CD4-positive, alpha-beta T cell (primary cell): ENCODE data around the gene LRP8. TPM values are rescaled to one million over a fixed set of nuclear protein-coding genes. Genes with fewer than 3 reads are reported as not detected.
A peak's percentile ranks its signal among the peaks of the same experiment; 100 is the strongest.

Experiments
- ATAC-seq: fragments of 200-7000 bp; cut with Tn5 transposase; one replicate; pipeline ENCODE4 v1.10.0; 2022; ENCODE audit warnings: mild to moderate bottlenecking; ENCODE audit not compliant: poor library complexity
- CTCF ChIA-PET: fragments of 350-600 bp; sonication (Branson Sonifier 250); formaldehyde crosslinking; loops from one replicate; lab custom pipeline; 2021; ENCODE audit warnings: antibody characterized with exemption, inconsistent platforms; lab: Charles Lee
- POLR2A ChIA-PET: fragments of 350-600 bp; sonication (Branson Sonifier 250); formaldehyde crosslinking; loops from one replicate; lab custom pipeline; 2021; ENCODE audit warnings: antibody characterized with exemption, inconsistent platforms; lab: Charles Lee
- DNase-seq, 14 experiments: peaks; one replicate each; pipeline ENCODE4 v3.0.0-alpha.2; 2013 to 2020; ENCODE audit warnings: mixed read lengths in 2 of 14
- H3K27ac ChIP-seq, 2 donors: one replicate each; pipeline versions ENCODE4 v1.5.1 to v1.7.0; 2013; ENCODE audit warnings: low read length in 2 of 2, low read depth in 1 of 2, mild to moderate bottlenecking in 1 of 2
- H3K27me3 ChIP-seq, 2 experiments: 1 replicate in 1 of 2; 2 replicates in 1 of 2; pipeline versions ENCODE4 v1.6.1 to v1.7.0; 2013; ENCODE audit warnings: low read length in 2 of 2, control low read depth in 1 of 2, mild to moderate bottlenecking in 1 of 2, moderate library complexity in 1 of 2; ENCODE audit not compliant: insufficient read depth in 2 of 2, control insufficient read depth in 1 of 2
- H3K36me3 ChIP-seq: one replicate; pipeline ENCODE4 v1.6.1; 2013; ENCODE audit warnings: low read length, control low read depth; ENCODE audit not compliant: insufficient read depth
- H3K4me1 ChIP-seq: one replicate; pipeline ENCODE4 v1.6.1; 2013; ENCODE audit warnings: low read length, control low read depth; ENCODE audit not compliant: insufficient read depth
- H3K4me3 ChIP-seq: one replicate; pipeline ENCODE4 v1.5.1; 2013; ENCODE audit warnings: mild to moderate bottlenecking, low read length, moderate library complexity
- H3K9me3 ChIP-seq, 2 experiments: 1 replicate in 1 of 2; 2 replicates in 1 of 2; pipeline versions ENCODE4 v1.6.1 to v1.7.0; 2013; ENCODE audit warnings: low read length in 2 of 2, mild to moderate bottlenecking in 2 of 2, control low read depth in 1 of 2, moderate library complexity in 1 of 2; ENCODE audit not compliant: control insufficient read depth in 1 of 2, insufficient read depth in 1 of 2
- H3K27ac Mint-ChIP-seq: one replicate; pipeline ENCODE4 v1.8.0; 2020; ENCODE audit warnings: mixed read lengths
- H3K27me3 Mint-ChIP-seq: one replicate; pipeline ENCODE4 v1.8.0; 2021; ENCODE audit warnings: mixed read lengths
- H3K36me3 Mint-ChIP-seq: one replicate; pipeline ENCODE4 v1.8.0; 2021; ENCODE audit warnings: low read depth, mixed read lengths
- H3K4me1 Mint-ChIP-seq: one replicate; pipeline ENCODE4 v1.8.0; 2021; ENCODE audit warnings: low read depth, mixed read lengths
- H3K4me3 Mint-ChIP-seq: one replicate; pipeline ENCODE4 v1.8.0; 2020; ENCODE audit warnings: mild to moderate bottlenecking, mixed read lengths
- H3K9me3 Mint-ChIP-seq: one replicate; pipeline ENCODE4 v1.8.0; 2020; ENCODE audit warnings: mixed read lengths
- intact Hi-C, 2 experiments: fragments of 100-400 bp; cut with DNase I in 1 of 2; cut with micrococcal nuclease in 1 of 2; formaldehyde crosslinking; loops; one replicate each; pipeline versions ENCODE4 v1.15.1 to v1.9.0; 2023 to 2025; cut with DNase I, micrococcal nuclease
- total RNA-seq, 174 experiments: library from RNA in 2 of 174; stranded (reverse) in 2 of 174; gene quantifications; one replicate each; pipeline ENCODE4 v1.2.3 and lab custom pipeline; 2021 to 2026
- TF ChIP-seq, protein P1 (sequence below): fragments of 200-600 bp; IDR thresholded peaks from one replicate; pipeline ENCODE4 v1.8.0; 2022; ENCODE audit warnings: antibody characterized with exemption, mild to moderate bottlenecking

LRP8 gene
- total RNA-seq, 2 experiments from 2014 or later: 8.1 to 11.5 TPM

- POLR2A ChIA-PET: no interaction called here
- Histone ChIP-seq H3K4me1 (peaks cover 6% of the 10 kb centered on the region), H3K36me3 (no peaks in the 10 kb centered on the region), H3K4me3 (no peak overlapping the region), H3K27ac (no peak overlapping the region), H3K27me3 (no peaks in the 10 kb centered on the region), H3K9me3 (no peaks in the 10 kb centered on the region)
- ATAC-seq (no peak), DNase-seq (no peak)
- H3K4me3 Mint-ChIP-seq: no peak overlapping the region
- H3K36me3 Mint-ChIP-seq: no peaks in the 10 kb centered on the region
- H3K27ac Mint-ChIP-seq: no peak overlapping the region
- CTCF ChIA-PET: no interaction called here
- no peaks in the 10 kb centered on the region for H3K27me3 Mint-ChIP-seq
- peaks cover 7% of the 10 kb centered on the region for H3K4me1 Mint-ChIP-seq
- intact Hi-C loops: loop anchor here in 1 of 2 experiments (10.0 kb wide), 1 partner anchor 720 kb away; the partner anchor contains the start of genes TCEANC2 and TMEM59
- TF ChIP-seq, protein P1, sequence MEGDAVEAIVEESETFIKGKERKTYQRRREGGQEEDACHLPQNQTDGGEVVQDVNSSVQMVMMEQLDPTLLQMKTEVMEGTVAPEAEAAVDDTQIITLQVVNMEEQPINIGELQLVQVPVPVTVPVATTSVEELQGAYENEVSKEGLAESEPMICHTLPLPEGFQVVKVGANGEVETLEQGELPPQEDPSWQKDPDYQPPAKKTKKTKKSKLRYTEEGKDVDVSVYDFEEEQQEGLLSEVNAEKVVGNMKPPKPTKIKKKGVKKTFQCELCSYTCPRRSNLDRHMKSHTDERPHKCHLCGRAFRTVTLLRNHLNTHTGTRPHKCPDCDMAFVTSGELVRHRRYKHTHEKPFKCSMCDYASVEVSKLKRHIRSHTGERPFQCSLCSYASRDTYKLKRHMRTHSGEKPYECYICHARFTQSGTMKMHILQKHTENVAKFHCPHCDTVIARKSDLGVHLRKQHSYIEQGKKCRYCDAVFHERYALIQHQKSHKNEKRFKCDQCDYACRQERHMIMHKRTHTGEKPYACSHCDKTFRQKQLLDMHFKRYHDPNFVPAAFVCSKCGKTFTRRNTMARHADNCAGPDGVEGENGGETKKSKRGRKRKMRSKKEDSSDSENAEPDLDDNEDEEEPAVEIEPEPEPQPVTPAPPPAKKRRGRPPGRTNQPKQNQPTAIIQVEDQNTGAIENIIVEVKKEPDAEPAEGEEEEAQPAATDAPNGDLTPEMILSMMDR: no peak
- H3K9me3 Mint-ChIP-seq: no peaks in the 10 kb centered on the region
Observed at GRCh38 chr1:53334312-53334711, 6.4 kb upstream of the LRP8 start.

DNA sequence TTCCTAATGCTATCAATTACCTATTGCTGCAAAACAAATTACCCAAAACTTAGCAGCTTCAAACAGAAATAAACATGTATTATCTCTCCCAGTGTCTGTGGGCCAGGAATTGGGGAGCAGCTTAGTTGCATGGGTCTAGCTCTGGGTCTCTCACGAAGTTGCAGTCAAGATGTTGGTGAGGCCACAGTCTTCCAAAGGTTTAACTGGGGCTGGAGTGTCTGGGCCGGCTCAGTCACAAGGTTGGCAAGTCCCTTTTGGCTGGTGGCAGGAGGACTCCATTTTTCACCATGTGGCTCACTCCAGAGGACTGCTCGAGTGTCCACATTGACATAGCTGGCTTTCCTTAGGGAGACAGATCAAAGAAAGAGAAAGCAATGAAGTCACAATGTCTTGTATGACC, 5.0 kb upstream of the LRP8 start:
- H3K4me3 ChIP-seq: no peak overlapping the region
- ATAC-seq (no peak), DNase-seq (peak in 1 of 14 experiments; percentile 8)
- ChIA-PET POLR2A (no interaction called here), CTCF (no interaction called here)
- no peaks in the 10 kb centered on the region for H3K36me3 ChIP-seq
- Mint-ChIP-seq H3K9me3 (no peaks in the 10 kb centered on the region), H3K4me1 (peaks cover 13% of the 10 kb centered on the region), H3K27ac (no peak overlapping the region), H3K27me3 (no peaks in the 10 kb centered on the region), H3K4me3 (no peak overlapping the region), H3K36me3 (no peaks in the 10 kb centered on the region)
- TF ChIP-seq, protein P1: no peak
- H3K27ac ChIP-seq: no peak overlapping the region
- H3K27me3 ChIP-seq: no peaks in the 10 kb centered on the region
- peaks cover 12% of the 10 kb centered on the region for H3K4me1 ChIP-seq
- no peaks in the 10 kb centered on the region for H3K9me3 ChIP-seq
- intact Hi-C loops: loop anchor here in 1 of 2 experiments (2.0 to 10.0 kb wide), 2 partner anchors 36 to 722 kb away; partner anchors contain the start of genes TCEANC2 and TMEM59

DNA sequence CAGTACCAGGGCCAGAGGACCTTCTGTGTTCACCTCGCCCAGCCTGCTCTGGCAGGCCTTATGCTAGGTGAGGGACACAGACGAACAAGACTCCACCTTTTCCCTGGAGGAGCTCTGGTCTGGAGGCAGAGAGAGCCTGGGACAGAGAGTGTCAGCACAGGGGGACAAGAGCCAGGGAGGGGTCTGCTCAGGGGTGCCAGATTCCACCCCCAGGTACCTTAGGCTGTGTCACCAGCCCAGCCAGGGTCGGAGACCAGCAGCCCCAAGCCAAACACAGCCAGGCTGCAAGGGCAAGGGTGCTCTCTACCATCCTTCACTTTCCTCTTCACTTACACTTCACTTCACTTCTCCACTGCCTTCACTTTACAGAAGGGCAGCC, 4.3 kb upstream of the LRP8 start:
- H3K27ac Mint-ChIP-seq: no peak overlapping the region

More for the DNA sequence above, 4.3 kb upstream of the LRP8 start:
- Histone ChIP-seq H3K27ac (no peak overlapping the region), H3K4me1 (peaks cover 12% of the 10 kb centered on the region), H3K36me3 (no peaks in the 10 kb centered on the region), H3K4me3 (no peak overlapping the region), H3K27me3 (no peaks in the 10 kb centered on the region), H3K9me3 (no peaks in the 10 kb centered on the region)
- Mint-ChIP-seq H3K4me1 (peaks cover 14% of the 10 kb centered on the region), H3K36me3 (peaks cover 2% of the 10 kb centered on the region), H3K4me3 (peak overlapping the region; percentile 46), H3K27me3 (no peaks in the 10 kb centered on the region), H3K9me3 (no peaks in the 10 kb centered on the region)
- TF ChIP-seq, protein P1: no peak
- ATAC-seq: no peak
- CTCF ChIA-PET: no interaction called here
- DNase-seq: peak in 1 of 14 experiments; percentile 7
- POLR2A ChIA-PET: no interaction called here
- intact Hi-C loops: loop anchor here in 1 of 2 experiments (2.0 to 10.0 kb wide), 2 partner anchors 37 to 723 kb away; partner anchors contain the start of genes TCEANC2 and TMEM59
